Heart right ventricle (tissue), 16 donors: Measurements from ENCODE around the gene AIFM1. TPM values are rescaled to one million over a fixed set of nuclear protein-coding genes. Genes with fewer than 3 reads are reported as not detected.

Experiments used
- ATAC-seq, 8 donors: fragments of 200-7000 bp; cut with Tn5 transposase; one replicate each; pipeline ENCODE4 v1.9.1; 2020; ENCODE audit warnings: mild to moderate bottlenecking in 8 of 8, moderate library complexity in 8 of 8, moderate number of reproducible peaks in 1 of 8
- DNase-seq, 2 donors: peaks; one replicate each; pipeline ENCODE4 v3.0.0-alpha.2; 2020
- H3K27ac ChIP-seq, 10 donors: fragments of 200-600 bp; sonication (generic) in 2 of 10; one replicate each; pipeline versions ENCODE4 v1.5.0 to v1.8.0; 2020 to 2022; ENCODE audit warnings: mild to moderate bottlenecking in 3 of 10
- H3K27me3 ChIP-seq, 7 donors: fragments of 200-600 bp; one replicate each; pipeline ENCODE4 v1.8.0; 2021 to 2022; ENCODE audit warnings: mild to moderate bottlenecking in 2 of 7
- H3K36me3 ChIP-seq, 9 donors: fragments of 200-600 bp; sonication (generic) in 1 of 9; one replicate each; pipeline versions ENCODE4 v1.5.0 to v1.8.0; 2020 to 2022; ENCODE audit warnings: mild to moderate bottlenecking in 2 of 9
- H3K4me1 ChIP-seq, 9 donors: fragments of 200-600 bp; sonication (generic) in 1 of 9; one replicate each; pipeline versions ENCODE4 v1.5.0 to v1.8.0; 2020 to 2022; ENCODE audit warnings: mild to moderate bottlenecking in 4 of 9
- H3K4me3 ChIP-seq, 10 donors: fragments of 200-600 bp; sonication (generic) in 2 of 10; one replicate each; pipeline versions ENCODE4 v1.5.0 to v1.8.0; 2020 to 2022; ENCODE audit warnings: mild to moderate bottlenecking in 7 of 10, moderate library complexity in 2 of 10
- H3K9me3 ChIP-seq, 11 donors: fragments of 200-600 bp in 10 of 11; sonication (generic) in 2 of 11; one replicate each; pipeline versions ENCODE4 v1.5.0 to v1.8.0; 2013 to 2022; ENCODE audit warnings: mild to moderate bottlenecking in 2 of 11, control low read depth in 1 of 11, moderate library complexity in 1 of 11
- WGBS, 2 donors: extraction: QIAGEN DNeasy Blood & Tissue Kit; methylation state at CpG; one replicate each; pipeline ENCODE4 v1.1.7; 2013; ENCODE audit warnings: inconsistent platforms in 1 of 2; 5-methylcytosine and 5-hydroxymethylcytosine counted together
- intact Hi-C, 10 donors: fragments of 100-400 bp; cut with DNase I; formaldehyde crosslinking; loops; one replicate each; pipeline versions ENCODE4 v1.11.1 to v1.14.2; 2022
- polyA plus RNA-seq, 2 donors: library from polyadenylated mRNA; stranded (reverse); fragments of 200-250 nt; gene quantifications; one replicate each; pipeline ENCODE4 v1.2.3, GENCODE V29; 2013
- total RNA-seq, 10 donors: library from RNA; stranded (reverse); fragmentation: NEBNext Ultra II Directional in 3 of 10; extraction: Animal tissue kit (Norgen Biotek cat#: 25700) in 3 of 10; gene quantifications; one replicate each; pipeline versions ENCODE4 v1.2.1 to v1.2.4, GENCODE V29; 2021 to 2023
- TF ChIP-seq, protein P1 (sequence below), 9 donors: fragments of 200-600 bp; sonication (generic) in 2 of 9; IDR thresholded peaks; one replicate each; pipeline versions ENCODE4 v1.5.0 to v1.8.0; 2021 to 2022; ENCODE audit warnings: antibody characterized with exemption in 9 of 9, mild to moderate bottlenecking in 5 of 9, moderate library complexity in 1 of 9
- donor health status: Arrhythmogenic right ventricular cardiomyopathy.
- donor health status: ischemic (EF 13 %, LVEDD 7.1; RV severe dilation, severe dysfunction).
- donor health status: healthy with polysubstance abuse.
- donor health status: DM: no; HTN: yes; CAD: no.
- donor health status: DM: no; HTN: no; CAD: no.
- donor health status: ischemic (EF 25% LVEDD 6.9; RV normal size, moderate dysfunction).
- donor health status: ischemic (EF 25% LVEDD 5.7; RV mildly dilated, moderate dysfunction).
- donor health status: healthy.
- donor health status: DM: yes; HTN: yes; CAD: no.
- donor health status: Ischemic cardiomyopathy.
- donor health status: ischemic (EF 35%, LVEDD 5.7; RV mildly dilated, moderate dysfunction).
- donor health status: nonischemic (EF 11% LVEDD 7.7; RV severe dilation, severe dysfunction).
- donor health status: DM: yes; HTN: yes; CAD: no.
- donor health status: PGD.
- donor health status: ischemic (EF 29% LVEDD 5.4; RV normal size, mild dysfunction).
- donor health status: nonischemic (EF 23%, LVEDD 6.1; RV moderate dilation, normal function).

The AIFM1 gene
- total and polyA plus RNA-seq, 12 donors = 93.8 to 165 (median 141) TPM

- TF ChIP-seq, protein P1, sequence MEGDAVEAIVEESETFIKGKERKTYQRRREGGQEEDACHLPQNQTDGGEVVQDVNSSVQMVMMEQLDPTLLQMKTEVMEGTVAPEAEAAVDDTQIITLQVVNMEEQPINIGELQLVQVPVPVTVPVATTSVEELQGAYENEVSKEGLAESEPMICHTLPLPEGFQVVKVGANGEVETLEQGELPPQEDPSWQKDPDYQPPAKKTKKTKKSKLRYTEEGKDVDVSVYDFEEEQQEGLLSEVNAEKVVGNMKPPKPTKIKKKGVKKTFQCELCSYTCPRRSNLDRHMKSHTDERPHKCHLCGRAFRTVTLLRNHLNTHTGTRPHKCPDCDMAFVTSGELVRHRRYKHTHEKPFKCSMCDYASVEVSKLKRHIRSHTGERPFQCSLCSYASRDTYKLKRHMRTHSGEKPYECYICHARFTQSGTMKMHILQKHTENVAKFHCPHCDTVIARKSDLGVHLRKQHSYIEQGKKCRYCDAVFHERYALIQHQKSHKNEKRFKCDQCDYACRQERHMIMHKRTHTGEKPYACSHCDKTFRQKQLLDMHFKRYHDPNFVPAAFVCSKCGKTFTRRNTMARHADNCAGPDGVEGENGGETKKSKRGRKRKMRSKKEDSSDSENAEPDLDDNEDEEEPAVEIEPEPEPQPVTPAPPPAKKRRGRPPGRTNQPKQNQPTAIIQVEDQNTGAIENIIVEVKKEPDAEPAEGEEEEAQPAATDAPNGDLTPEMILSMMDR (IDR thresholded peaks at IDR 0.05) = no peak
- DNase-seq (no peak), ATAC-seq (no peak)
- Histone ChIP-seq H3K27ac (no peak overlapping the region), H3K9me3 (no peaks in the 10 kb centered on the region), H3K36me3 (peaks cover 0 to 94% (median 7%) of the 10 kb centered on the region in 9 donors), H3K4me1 (peaks cover 0 to 7% (median 0%) of the 10 kb centered on the region in 9 donors), H3K4me3 (no peak overlapping the region), H3K27me3 (no peaks in the 10 kb centered on the region)
- intact Hi-C loops = no loop called here
- WGBS, 2 donors = 64 to 74% methylated on average over 5 of the region's 5 CpGs
Observed at GRCh38 chrX:130136496-130136895, 29.1 kb downstream of the AIFM1 start.

- H3K9me3 ChIP-seq = no peaks in the 10 kb centered on the region
- peaks cover 0 to 96% (median 0%) of the 10 kb centered on the region in 9 donors for H3K36me3 ChIP-seq
- DNase-seq = no peak
- ATAC-seq = no peak
- no peaks in the 10 kb centered on the region for H3K27me3 ChIP-seq
- WGBS, 2 donors = 87 to 96% methylated on average over 5 of the region's 5 CpGs
- no peak overlapping the region for H3K4me3 ChIP-seq
- TF ChIP-seq, protein P1 (IDR thresholded peaks at IDR 0.05) = no peak
- H3K27ac ChIP-seq = no peak overlapping the region
- H3K4me1 ChIP-seq = peaks cover 0 to 8% (median 3%) of the 10 kb centered on the region in 9 donors
- intact Hi-C loops = no loop called here
Observed at GRCh38 chrX:130130990-130131389, 34.7 kb downstream of the AIFM1 start.

DNA sequence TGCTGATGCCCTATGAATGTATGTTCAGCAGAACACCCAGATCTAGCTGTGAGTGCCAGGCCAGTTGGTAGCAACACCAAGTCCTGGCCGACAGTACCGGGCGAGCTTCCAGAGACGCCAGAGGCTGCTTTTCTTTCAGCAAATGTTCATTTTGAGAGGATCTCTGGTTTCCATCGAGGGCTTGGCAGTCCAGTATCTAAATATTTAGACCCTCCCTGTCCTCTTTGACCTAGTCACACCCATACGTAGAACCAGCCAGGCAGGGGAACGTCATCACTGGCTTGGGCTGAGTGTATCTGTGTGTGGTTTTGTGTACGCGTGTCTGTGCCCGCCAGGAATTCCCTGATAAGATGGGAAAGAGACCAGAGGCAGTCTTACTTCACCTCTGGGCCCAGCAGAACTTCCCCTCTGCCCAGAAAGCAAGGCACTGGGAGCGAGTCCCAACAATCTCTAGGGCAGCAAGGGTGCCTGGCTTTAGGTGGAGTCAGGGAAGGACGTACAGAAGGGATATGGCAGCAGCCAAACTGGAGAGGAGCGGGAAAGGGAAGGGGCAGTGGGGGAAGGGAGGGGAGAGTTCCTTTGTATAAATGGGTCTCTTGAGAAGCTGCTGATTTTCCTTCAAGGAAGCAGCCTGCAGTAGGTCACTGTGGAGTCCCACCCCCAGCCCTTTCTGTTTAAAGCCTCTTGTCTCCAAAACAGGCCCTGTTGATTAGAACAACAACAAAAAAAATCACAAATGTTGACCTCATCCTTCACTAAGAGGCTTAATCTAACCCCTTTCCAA is 40.4 kb downstream of the AIFM1 start:
- Histone ChIP-seq H3K36me3 (peaks cover 0 to 39% (median 0%) of the 10 kb centered on the region in 9 donors), H3K4me3 (no peak overlapping the region), H3K9me3 (no peaks in the 10 kb centered on the region), H3K27ac (peak overlapping the region; percentile 34 to 83 (median 72)), H3K27me3 (peaks cover 0 to 5% (median 0%) of the 10 kb centered on the region in 7 donors), H3K4me1 (peaks cover 0 to 33% (median 7%) of the 10 kb centered on the region in 9 donors)
- DNase-seq (peak; percentile 46 to 62), ATAC-seq (peak; percentile 47 to 91 (median 81))
- WGBS, 2 donors = 23 to 31% methylated on average over 11 to 13 of the region's 13 CpGs
- intact Hi-C loops = loop anchor here in 4 of 10 donors (5.0 to 10.0 kb wide), 4 partner anchors 37 to 70 kb away; partner anchors contain the start of genes AIFM1 (in 1 of the 4) and RAB33A (in 1 of the 4)
- TF ChIP-seq, protein P1 (IDR thresholded peaks at IDR 0.05) = no peak

GRCh38 chrX:130124577-130124976 is 41.1 kb downstream of the AIFM1 start:
- H3K27me3 ChIP-seq = peaks cover 0 to 5% (median 0%) of the 10 kb centered on the region in 7 donors
- DNase-seq (no peak), ATAC-seq (no peak)
- WGBS, 2 donors = 79 to 87% methylated on average over 4 of the region's 4 CpGs
- H3K9me3 ChIP-seq = no peaks in the 10 kb centered on the region
- H3K36me3 ChIP-seq = peaks cover 0 to 32% (median 0%) of the 10 kb centered on the region in 9 donors
- peaks cover 0 to 40% (median 13%) of the 10 kb centered on the region in 9 donors for H3K4me1 ChIP-seq
- peak overlapping the region; percentile 34 to 83 (median 72) for H3K27ac ChIP-seq
- intact Hi-C loops = loop anchor here in 7 of 10 donors (5.0 to 10.0 kb wide), 4 partner anchors 42 to 70 kb away; partner anchors contain the start of gene RAB33A (in 3 of the 7)
- TF ChIP-seq, protein P1 (IDR thresholded peaks at IDR 0.05) = no peak
- H3K4me3 ChIP-seq = no peak overlapping the region
